ENCODE results near the gene TEX29.

The TEX29 gene

GRCh38 chr13:111363591-111363990 lies 43.1 kb downstream of the TEX29 start:
- POLR2A ChIA-PET = no interaction called here
- no peaks in the 10 kb centered on the region for H3K4me1 ChIP-seq (ENCODE audit: control insufficient read depth, insufficient read depth, low read length)
- no peak overlapping the region for H3K4me3 ChIP-seq (ENCODE audit: low read depth, low read length)
- no peak overlapping the region for H3K27ac ChIP-seq (ENCODE audit: extremely low read depth, low read depth, low read length)
- CTCF ChIA-PET = no interaction called here
- H3K9me3 ChIP-seq (ENCODE audit: control insufficient read depth, insufficient read depth, low read depth, low read length) = no peaks in the 10 kb centered on the region
- no peak for TF ChIP-seq ZSCAN5A (tag by site-specific recombination; IDR thresholded peaks at IDR 0.05)
- TF ChIP-seq KLF9 (tag by site-specific recombination; IDR thresholded peaks at IDR 0.05; ENCODE audit: low read depth) = no peak
- TF ChIP-seq ZNF37A (tag by site-specific recombination; IDR thresholded peaks at IDR 0.05) = no peak
- TF ChIP-seq TSHZ1 (tag by site-specific recombination; IDR thresholded peaks at IDR 0.05; ENCODE audit: borderline replicate concordance) = no peak
- no peaks in the 10 kb centered on the region for H3K36me3 ChIP-seq (ENCODE audit: control insufficient read depth in 2 of 2, insufficient read depth in 1 of 2, low read length in 2 of 2)

- no peaks in the 10 kb centered on the region for H3K9me3 ChIP-seq (ENCODE audit: control insufficient read depth, insufficient read depth, low read depth, low read length)
- no peaks in the 10 kb centered on the region for H3K4me1 ChIP-seq (ENCODE audit: control insufficient read depth, insufficient read depth, low read length)
- POLR2A ChIA-PET = no interaction called here
- H3K36me3 ChIP-seq (ENCODE audit: control insufficient read depth in 2 of 2, insufficient read depth in 1 of 2, low read length in 2 of 2) = no peaks in the 10 kb centered on the region
- no peak overlapping the region for H3K4me3 ChIP-seq (ENCODE audit: low read depth, low read length)
- CTCF ChIA-PET = no interaction called here
- TF ChIP-seq ZNF777 (tag by site-specific recombination; IDR thresholded peaks at IDR 0.05; ENCODE audit: borderline replicate concordance) = no peak
- TF ChIP-seq ZSCAN4 (tag by site-specific recombination; IDR thresholded peaks at IDR 0.05) = no peak
- TF ChIP-seq ZNF596 (tag by site-specific recombination; IDR thresholded peaks at IDR 0.05) = no peak
- TF ChIP-seq ZNF501 (tag by site-specific recombination; IDR thresholded peaks at IDR 0.05) = no peak
- no peak for TF ChIP-seq ZNF654 (tag by site-specific recombination; IDR thresholded peaks at IDR 0.05; ENCODE audit: low read depth)
- no peak for TF ChIP-seq ZNF223 (tag by site-specific recombination; IDR thresholded peaks at IDR 0.05)
- TF ChIP-seq SCRT2 (tag by site-specific recombination; IDR thresholded peaks at IDR 0.05) = no peak
- TF ChIP-seq IKZF3 (tag by site-specific recombination; IDR thresholded peaks at IDR 0.05) = no peak
- no peak for TF ChIP-seq BCL11A (tag by site-specific recombination; IDR thresholded peaks at IDR 0.05; ENCODE audit: low read depth)
- TF ChIP-seq ZNF239 (tag by site-specific recombination; IDR thresholded peaks at IDR 0.05) = no peak
- TF ChIP-seq ZNF324 (tag by site-specific recombination; IDR thresholded peaks at IDR 0.05) = no peak
- no peak for TF ChIP-seq ZNF623 (tag by site-specific recombination; IDR thresholded peaks at IDR 0.05)
- no peak for TF ChIP-seq ZNF639 (tag by site-specific recombination; IDR thresholded peaks at IDR 0.05)
- no peak for TF ChIP-seq ZNF747 (tag by site-specific recombination; IDR thresholded peaks at IDR 0.05)
- no peak overlapping the region for H3K27ac ChIP-seq (ENCODE audit: extremely low read depth, low read depth, low read length)
Measured at GRCh38 chr13:111365149-111366005, 44.9 kb downstream of the TEX29 start.
